Activated gamma-delta T cell treated with anti-CD3 and anti-CD28 coated beads, Interleukin-2, amount 50 U/mL, for 16 hours (primary cell): ENCODE results near the gene ARMC9.
A peak's percentile ranks its signal among the peaks of the same experiment; 100 is the strongest.

ENCODE experiments used
- DNase-seq: peaks from one replicate; pipeline ENCODE4 v3.0.0-alpha.2; 2020; ENCODE audit warnings: low read depth

ARMC9 gene

DNA sequence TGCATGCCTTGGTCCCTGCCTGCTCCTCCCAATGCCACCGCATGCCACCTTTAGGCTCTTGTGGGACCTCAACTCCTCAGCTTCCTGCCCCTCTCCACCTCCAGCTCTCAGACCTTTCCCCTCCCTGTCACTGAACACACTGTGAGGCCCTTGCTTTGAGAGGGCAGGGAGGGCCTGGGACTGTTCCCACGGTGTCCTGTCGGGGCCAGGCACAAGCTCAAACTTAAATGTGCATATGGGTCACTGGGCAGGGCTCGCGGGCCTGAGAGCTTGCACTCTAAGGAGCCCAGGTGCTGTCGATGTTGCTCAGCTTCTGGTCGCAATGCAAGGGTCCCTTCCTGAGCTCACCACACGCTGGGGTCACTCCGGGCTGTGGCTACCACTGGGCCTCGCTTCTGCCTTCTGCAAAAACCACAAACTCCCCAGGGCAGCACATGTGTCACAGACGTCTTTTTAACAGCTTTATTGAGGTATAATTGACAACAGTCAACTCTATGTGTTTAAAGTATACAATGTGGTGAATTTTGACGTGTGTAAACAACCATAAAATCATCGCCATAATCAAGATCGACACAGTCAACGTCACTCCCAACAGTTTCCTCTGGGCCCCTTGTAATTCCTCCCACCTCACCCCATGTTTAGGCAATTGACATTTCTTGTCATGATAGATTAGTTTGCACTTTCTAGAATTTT is 185.1 kb downstream of the ARMC9 start:
- DNase-seq: no peak

DNA sequence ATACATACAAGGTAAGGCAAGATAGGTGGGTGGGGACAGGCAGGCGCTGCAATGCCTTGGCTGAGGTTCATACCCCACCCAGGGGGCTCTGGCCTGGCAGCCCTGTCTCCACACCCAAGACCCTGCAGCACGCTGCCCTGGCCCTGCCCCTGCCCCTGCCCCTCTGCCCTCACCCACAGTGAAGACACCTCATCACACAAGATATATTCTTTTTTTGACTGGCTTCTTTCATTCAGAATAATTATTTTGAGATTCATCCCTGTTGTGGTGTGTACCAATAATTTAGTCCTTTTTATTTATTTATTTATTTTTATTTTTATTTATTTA is 185.6 kb downstream of the ARMC9 start:
- DNase-seq: no peak

DNA sequence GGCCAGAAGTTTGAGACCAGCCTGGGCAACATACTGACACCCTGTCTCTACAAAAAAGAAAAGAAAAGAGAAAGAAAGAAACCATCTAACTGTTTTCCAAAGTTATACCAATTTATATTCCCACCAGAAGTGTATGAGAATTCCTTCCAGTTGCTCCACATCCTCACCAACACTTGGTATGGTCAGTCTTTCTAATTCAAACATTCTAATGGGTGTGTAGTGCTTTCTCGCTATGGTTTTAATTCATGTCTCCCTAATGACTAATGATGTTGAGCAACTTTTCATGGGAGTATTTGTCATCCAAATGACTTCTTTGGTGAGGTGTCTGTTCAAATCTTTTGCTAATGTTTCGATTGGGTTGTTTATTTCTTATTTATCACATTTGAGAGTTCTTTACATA is 186.5 kb downstream of the ARMC9 start:
- no peak for DNase-seq

DNA sequence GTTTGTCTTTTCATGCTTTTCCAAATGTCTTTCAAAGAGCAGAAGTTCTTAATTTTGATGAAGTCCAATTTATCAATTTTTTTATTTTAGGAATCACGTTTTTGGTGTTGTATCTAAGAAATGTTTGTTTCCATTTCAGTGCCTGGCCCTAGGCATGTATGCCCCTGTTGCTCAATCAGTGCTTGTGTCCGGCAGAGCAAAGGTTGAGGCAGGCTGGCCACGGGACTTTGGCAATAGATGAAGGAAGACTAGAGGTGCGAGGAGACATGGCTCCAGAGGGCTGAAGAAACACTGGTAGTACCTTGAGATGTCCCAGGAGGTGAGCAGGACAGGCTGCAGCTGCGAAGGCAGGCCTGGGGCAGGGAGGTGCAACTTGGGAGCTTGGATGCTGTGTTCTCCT is 187.0 kb downstream of the ARMC9 start:
- no peak for DNase-seq

DNA sequence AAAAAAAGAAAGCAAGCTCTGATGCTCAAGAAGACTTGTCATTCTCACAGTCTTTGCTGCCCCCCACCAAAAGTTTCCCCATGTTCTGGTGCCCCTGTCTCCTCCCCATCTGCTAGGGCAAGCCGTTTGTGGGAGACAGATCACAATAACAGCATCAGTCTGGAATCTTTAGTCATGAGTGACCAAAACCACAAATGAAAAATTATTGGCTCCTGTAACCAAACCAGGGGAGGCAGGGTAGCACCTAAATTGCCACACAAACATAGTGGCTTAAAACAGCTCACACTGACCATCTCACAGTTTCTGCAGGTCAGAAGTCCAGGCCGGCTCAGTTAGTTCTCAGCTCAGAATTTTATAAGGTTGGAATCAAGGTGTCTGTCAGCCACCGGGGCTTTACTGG is 188.0 kb downstream of the ARMC9 start:
- DNase-seq: no peak

DNA sequence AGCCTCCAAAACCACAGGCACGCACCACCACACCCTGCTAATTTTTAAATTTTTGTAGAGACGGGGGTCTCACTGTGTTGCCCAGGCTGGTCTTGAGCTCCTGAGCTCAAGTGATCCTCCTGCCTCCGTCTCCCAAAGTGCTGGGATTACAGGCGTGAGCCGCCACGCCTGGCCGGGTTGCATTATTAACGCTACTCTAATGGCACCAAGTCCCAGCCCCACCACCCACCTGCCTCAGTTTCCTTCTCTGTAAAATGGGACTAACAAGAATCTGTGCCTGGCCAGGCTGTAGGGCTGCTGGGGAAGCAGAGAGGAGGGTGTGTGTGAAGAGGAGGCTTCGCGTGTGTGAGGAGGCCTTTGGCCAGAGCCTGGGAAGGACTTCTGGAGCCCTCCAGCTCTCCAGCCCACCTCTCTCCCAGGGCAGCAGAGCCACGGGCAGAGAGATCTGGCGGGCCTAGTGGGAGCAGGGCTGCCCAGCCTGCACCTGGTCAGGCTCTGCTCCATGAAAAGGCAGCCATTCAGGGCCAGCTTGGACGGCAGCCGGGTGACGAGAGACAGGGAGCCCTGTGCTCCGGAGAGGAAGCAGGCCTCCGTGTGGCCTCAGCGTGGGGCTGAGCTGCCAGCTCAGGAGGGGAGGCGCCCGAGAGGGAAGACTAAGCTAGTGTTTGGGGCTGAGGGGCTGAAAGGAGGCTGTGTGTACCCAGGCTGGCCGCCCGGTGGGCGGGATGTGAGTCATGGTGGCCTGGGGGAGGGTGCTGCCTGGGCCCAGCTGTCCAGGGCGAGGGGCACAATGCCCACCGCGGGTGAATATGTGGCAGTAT is 189.7 kb downstream of the ARMC9 start:
- no peak for DNase-seq

DNA sequence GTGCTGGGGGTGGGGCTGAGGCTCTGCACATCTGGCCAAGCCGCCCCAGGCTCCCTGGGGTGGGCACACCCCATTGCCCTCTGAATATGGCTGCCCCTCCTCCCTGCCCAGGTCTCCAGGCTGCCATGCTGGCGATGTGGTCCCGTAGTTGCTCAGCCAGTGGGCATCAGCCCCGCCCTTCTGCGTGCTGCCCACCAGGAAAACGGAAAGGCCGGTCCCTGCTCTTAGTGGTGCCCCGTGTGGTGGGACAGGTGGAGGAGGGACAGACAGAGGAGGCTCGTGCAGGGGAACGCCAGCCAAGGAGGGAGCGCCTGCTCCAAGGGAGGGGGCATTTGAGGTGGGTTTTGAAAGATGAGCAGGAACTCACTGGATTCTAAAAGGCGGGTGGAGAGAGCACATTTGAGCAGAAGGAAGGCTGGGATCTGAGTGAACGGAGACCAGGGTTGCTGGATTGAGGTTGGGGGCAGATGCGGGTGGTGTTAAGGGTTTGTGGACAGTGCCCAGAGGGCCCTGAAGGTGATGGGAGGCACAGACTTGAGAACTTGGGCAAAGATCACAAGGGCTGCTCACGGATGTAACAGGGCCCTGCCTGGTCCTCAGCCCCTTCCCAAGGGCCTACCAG is 190.4 kb downstream of the ARMC9 start:
- DNase-seq: no peak

DNA sequence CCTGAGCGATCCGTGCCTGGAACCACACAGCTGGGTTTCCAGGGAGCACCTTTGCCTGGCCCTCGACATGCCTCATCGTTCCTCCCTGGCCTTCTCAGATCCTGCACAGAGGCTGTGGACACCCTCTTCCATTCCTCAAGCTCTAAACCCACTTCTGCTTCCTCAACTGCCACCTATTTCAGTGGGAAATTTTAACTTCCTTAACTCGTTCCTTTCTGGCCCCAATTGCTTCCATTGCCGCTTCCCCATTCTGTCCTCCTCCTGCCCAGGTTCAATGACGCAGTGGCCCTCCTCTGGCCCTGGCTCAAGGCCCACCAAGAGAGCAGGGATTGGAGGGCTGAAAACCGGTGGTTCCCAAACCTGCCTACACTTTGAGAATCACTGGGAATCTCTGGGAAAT is 192.2 kb downstream of the ARMC9 start:
- no peak for DNase-seq

DNA sequence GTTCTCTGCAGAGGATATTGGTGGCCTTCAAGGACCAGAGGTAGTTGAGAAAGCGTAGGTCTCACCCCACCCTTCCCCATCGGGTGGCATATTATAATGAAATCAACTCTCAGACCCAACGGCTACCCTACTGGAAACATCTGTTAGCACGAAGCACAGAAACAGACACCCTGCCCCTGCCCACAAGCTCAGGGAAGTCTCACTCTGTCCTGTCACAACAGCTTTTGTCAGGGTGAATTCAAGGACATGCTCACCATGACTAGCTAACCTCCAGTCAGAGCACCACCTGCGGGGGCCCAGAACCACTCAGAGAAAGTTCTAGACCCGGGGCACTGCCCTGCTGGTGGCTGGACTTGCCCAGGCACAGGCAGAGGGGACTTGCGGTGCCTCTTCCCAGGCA is 193.6 kb downstream of the ARMC9 start:
- no peak for DNase-seq

DNA sequence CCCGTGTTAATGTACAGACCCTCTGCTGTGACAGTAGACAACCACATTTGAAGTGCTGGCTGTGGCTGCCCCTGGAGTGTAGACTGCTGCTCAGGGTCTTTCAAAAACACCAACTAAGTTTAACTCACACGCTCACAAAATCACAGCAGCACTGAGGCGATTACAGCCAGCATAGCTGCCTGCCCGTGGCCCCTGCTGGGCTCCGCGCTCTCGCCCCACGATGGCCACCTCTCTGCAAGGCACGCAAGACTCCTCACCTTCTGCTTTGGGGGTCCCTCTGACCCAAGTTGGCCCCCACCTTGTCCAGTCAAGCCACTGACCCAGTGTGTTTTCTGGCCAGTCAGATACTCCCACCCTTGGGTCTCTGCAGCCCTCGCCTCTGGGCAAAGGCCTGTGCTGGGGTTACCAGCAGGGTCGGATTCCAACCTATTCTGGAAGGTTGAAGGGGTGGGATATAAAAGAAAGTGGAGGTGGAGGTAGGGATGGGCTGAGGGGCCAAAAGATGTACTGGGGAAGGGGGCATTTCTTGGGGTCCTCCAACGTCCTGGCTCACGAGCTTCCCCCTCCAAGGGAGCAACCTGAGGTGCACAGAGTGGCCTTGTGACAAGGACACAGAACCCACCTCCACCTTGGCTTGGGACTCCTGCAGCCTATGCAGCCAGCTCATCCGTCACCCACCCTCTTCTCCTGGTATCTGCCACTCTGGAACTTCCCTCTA is 194.2 kb downstream of the ARMC9 start:
- no peak for DNase-seq

DNA sequence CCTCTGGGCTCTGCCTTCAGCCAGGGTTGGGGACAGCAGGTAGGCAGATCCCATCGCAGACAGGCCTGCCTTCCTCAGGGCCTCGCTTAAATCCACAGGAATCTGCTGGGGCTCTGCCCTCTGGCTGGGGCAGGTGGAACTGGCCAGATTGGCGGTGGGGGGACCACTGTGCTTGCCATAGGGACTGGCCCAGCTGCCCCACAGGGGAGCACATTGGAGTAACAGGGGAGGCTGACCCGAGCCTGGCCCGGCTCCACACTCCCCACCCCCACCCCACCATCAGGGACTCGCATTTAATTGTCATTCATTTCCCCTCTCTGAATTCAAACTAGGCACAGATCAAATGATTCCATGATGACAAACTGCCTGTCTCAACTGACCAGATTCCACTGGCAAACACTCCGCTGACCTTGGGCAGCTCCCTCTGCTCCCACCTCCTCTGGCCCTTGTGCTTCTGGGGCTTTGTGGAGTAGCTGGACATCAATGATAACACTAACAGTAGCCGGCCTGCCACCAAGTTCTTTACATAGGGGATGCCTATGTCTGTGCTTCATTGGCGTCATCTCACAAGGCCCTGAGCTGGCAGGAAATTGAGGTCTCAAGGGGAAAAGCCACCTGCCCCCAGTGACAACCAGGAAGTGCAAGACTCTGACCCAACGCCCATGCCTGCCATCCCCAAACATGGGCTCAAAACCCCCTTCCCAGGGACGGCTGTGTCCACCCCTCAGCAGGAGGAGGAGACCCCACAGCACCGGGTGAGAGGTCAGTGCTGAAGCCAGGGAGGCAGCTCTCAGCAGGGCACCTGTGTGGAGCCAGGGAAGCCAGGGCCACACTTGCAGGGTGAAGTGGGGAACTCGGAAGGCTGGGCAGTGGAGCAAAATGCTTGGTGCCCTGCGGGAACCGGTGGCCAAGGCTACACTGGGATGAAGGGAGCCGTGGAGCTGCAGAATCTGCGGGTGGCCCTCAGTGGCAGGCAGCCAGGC is 195.0 kb downstream of the ARMC9 start:
- DNase-seq: peak; percentile 44

DNA sequence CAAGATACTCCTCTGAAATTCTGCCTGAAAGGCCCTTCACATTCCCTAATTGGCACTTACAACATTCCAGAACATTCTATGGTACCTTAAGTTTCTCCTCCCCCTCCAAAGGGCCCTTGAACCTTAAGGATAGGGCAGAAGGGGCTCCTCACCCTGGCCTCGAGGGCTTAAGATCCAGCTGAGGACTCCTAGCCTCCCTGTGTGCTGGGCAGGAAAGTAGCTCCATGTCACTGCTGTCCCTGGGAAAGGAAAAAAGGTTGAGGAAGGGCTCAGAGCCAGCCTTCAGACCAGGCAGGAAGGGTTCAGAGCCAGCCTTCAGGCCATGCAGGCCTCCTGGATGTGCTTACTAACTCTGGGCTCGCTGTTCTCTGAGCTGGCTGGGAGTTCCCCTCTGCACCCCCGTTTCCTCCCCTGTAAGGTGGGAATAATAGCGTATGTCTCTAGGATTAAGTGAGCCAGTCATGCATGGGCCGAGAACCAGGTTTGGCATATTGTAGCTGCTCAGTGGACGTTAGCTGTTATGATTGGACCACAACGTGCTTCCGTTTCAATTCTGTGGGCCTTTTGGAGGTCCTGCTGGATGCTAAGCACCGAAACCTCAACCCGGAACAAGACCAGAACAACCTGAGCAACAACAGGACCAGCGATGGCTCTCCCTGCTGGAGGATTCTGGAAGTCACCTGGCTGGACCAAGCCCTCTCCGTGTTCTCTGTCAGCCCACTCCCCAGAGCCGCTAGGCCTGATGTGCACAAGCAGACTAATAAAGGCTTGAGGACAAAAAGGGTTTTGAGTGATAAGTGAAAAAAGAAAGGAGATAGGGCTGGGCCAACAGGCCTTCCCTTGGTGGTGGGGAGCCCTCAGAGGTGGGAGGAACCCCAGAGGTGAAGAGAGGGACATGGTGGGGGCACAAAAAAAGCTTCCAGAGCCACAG is 196.0 kb downstream of the ARMC9 start:
- no peak for DNase-seq

DNA sequence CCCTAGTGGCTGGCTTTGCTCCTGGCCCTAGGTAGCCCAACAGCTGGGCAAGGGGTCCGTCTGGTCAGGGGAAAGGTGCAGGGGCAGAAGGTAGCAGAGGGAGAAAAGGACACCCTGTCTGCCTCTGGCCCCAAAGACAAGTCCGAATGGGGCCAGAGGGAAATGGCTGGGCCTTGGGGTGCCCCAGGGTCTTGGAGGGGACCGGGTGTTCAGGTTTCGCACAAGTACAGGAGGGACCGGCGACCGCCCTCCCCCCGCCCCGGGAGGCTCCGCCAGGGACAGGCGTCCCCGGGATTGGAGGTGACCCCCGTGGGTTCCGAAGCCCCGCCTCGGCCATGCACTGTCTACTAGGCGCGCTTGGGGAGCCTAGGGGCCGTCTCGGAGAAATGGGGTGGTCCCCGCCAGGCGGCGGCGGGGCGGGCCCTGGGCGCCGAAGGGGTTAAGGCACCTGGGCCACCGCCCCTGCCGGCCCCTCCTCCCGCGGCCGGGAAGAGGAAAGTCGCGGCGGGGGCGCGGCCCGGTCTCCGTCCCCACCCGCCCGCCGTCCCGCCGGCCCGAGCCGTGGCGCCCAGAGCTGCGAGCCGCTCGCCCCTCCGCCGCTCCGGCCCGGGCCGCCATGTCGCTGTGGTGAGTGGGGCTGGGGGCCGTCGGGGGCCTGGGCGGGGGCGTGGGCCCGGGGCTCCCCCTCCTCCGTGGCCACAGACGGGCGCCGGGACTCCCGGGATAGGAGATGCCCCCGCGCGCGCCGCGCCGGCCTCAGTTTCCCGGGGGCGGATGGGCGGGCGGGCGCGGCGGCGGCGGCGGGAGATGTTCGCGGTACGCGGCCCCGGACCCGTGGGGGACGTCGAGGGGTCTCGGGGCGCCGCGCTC is 197.0 kb downstream of the ARMC9 start, which contains the start of gene B3GNT7:
TSS of gene B3GNT7 (plus strand) at position 523 of the 870 bp plus-strand sequence. CDS start at position 617, 94 bp downstream.
- DNase-seq: no peak

DNA sequence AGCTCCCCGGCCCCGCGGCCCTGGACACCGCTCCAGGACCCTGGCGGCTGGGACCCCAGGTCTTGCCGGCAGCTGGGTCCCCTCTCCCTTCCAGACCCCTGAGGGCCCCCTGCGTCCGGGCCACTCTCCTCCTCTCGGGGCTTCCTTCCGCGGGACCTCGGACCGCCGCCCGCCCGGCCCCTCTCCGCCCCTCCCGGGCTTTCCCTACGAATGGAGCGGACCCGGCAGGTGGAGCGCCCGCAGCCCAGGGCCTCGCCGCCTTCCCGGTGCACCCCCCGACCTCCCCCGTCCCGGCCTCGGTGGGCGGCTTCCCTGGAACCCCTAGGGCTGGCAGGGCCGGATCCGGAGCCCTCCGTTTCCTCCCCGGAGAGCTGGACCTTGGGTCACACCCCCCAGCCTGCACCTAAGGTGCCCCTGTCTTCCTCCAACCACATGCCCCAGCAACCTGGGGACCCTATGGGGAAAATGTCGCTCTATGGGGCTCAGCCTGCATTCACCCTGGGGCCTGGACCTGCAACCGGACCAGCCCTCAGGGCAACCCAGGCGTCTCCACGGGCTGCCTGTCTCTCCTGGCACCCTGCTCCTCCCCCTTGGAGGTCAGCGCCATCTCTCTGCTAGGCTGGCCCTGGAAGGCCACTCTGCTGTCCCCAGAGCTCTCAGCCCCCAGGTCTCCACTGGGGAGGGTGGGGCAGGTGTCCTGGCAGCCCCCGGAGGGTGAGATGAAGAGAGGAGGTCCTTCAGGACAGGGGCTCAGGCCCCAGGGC is 197.8 kb downstream of the ARMC9 start:
- DNase-seq: no peak

DNA sequence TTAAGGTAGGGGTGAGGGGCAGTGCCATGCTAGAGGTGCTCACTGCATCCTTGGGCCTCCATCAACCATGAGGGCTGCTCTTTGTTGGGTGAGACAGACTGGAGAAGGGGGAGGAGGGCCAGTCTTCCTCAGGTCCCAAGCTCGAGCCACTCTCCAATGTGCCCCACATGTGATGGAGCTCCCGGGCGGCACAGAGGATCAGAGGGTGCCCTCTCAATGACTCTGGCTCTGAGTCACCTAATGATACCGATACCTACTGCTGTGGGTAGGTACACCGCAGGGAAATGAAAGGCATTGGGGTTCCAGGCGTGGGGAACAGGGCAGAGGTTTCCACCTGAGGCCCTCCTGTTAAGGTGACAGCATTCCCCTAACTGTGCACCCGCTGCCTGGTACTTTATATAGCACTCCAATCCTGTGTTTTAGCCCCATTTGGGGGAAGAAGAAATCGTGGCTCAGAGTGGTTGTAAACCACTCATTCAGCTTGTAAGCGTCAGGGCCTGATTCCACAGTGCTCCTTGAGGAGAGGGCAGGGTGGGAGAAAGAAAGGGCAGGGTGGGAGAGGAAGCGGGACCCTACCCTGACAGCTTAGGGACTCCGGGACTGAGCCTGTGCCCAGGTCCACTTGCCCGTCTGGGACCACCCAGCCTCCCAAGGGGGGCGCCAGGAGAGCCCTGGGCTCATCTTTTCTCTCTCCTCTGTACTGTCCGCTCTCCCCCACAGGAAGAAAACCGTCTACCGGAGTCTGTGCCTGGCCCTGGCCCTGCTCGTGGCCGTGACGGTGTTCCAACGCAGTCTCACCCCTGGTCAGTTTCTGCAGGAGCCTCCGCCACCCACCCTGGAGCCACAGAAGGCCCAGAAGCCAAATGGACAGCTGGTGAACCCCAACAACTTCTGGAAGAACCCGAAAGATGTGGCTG is 198.8 kb downstream of the ARMC9 start:
- DNase-seq: no peak

DNA sequence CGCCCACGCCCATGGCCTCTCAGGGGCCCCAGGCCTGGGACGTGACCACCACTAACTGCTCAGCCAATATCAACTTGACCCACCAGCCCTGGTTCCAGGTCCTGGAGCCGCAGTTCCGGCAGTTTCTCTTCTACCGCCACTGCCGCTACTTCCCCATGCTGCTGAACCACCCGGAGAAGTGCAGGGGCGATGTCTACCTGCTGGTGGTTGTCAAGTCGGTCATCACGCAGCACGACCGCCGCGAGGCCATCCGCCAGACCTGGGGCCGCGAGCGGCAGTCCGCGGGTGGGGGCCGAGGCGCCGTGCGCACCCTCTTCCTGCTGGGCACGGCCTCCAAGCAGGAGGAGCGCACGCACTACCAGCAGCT is 199.5 kb downstream of the ARMC9 start:
- no peak for DNase-seq

DNA sequence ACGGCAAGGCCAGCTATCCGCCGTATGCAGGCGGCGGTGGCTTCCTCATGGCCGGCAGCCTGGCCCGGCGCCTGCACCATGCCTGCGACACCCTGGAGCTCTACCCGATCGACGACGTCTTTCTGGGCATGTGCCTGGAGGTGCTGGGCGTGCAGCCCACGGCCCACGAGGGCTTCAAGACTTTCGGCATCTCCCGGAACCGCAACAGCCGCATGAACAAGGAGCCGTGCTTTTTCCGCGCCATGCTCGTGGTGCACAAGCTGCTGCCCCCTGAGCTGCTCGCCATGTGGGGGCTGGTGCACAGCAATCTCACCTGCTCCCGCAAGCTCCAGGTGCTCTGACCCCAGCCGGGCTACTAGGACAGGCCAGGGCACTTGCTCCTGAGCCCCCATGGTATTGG is 200.2 kb downstream of the ARMC9 start:
- no peak for DNase-seq
